CD14-positive monocyte (primary cell): ENCODE results near the gene ZMYM5. TPM values are rescaled to one million over a fixed set of nuclear protein-coding genes. Genes with fewer than 3 reads are reported as not detected.

Experiments
- DNase-seq, 3 donors: peaks; one replicate each; pipeline ENCODE4 v3.0.0-alpha.2; 2011 to 2022
- H2AFZ ChIP-seq: 2 replicates; pipeline ENCODE4 v1.6.0; 2012; ENCODE audit warnings: mild to moderate bottlenecking, low read depth, low read length, inconsistent platforms; ENCODE audit not compliant: insufficient read depth, poor library complexity, severe bottlenecking
- H3K27ac ChIP-seq, 2 donors: 1 replicate in 1 of 2; 2 replicates in 1 of 2; pipeline ENCODE4 v1.5.1; 2012 to 2013; ENCODE audit warnings: low read length in 2 of 2, control low read depth in 1 of 2, inconsistent platforms in 1 of 2, low read depth in 1 of 2, mild to moderate bottlenecking in 1 of 2
- H3K27me3 ChIP-seq, 2 donors: one replicate each; pipeline versions ENCODE4 v1.6.0 to v1.6.1; 2011 to 2013; ENCODE audit warnings: low read length in 2 of 2; ENCODE audit not compliant: control insufficient read depth in 2 of 2, insufficient read depth in 2 of 2
- H3K36me3 ChIP-seq, 2 donors: replicated peaks in 1 of 2; 1 replicate in 1 of 2; 2 replicates in 1 of 2; pipeline versions ENCODE4 v1.5.1 to v1.6.1; 2012 to 2013; ENCODE audit warnings: low read length in 2 of 2, control low read depth in 1 of 2, inconsistent platforms in 1 of 2, mild to moderate bottlenecking in 1 of 2; ENCODE audit not compliant: insufficient read depth in 2 of 2, control insufficient read depth in 1 of 2
- H3K4me1 ChIP-seq, 2 donors: 1 replicate in 1 of 2; 2 replicates in 1 of 2; pipeline versions ENCODE4 v1.5.1 to v1.6.1; 2012 to 2013; ENCODE audit warnings: low read length in 2 of 2, control low read depth in 1 of 2, inconsistent platforms in 1 of 2, mild to moderate bottlenecking in 1 of 2, moderate library complexity in 1 of 2; ENCODE audit not compliant: insufficient read depth in 2 of 2, control insufficient read depth in 1 of 2
- H3K4me2 ChIP-seq: replicated peaks from 2 replicates; pipeline ENCODE3; 2012; ENCODE audit warnings: low read length, moderate library complexity, mild to moderate bottlenecking; ENCODE audit not compliant: poor library complexity, severe bottlenecking; ENCODE audit errors: extremely low read depth
- H3K4me3 ChIP-seq, 3 experiments: fragments of 200-600 bp in 1 of 3; sonication (generic) in 1 of 3; replicated peaks in 1 of 3; 1 replicate in 2 of 3; 2 replicates in 1 of 3; pipeline ENCODE4 v1.5.1; 2011 to 2013; ENCODE audit warnings: low read length in 3 of 3, mild to moderate bottlenecking in 3 of 3, control low read depth in 2 of 3, low read depth in 2 of 3, inconsistent platforms in 1 of 3, moderate library complexity in 1 of 3
- H3K79me2 ChIP-seq: 2 replicates; pipeline ENCODE4 v1.6.0; 2012; ENCODE audit warnings: mild to moderate bottlenecking, control low read depth, inconsistent platforms, low read length, moderate library complexity; ENCODE audit not compliant: insufficient read depth
- H3K9ac ChIP-seq: 2 replicates; pipeline ENCODE4 v1.6.0; 2017; ENCODE audit warnings: low read length, mild to moderate bottlenecking; ENCODE audit not compliant: insufficient read depth, poor library complexity, severe bottlenecking
- H3K9me3 ChIP-seq, 2 donors: replicated peaks in 1 of 2; 1 replicate in 1 of 2; 2 replicates in 1 of 2; pipeline versions ENCODE4 v1.5.1 to v1.6.1; 2012 to 2013; ENCODE audit warnings: low read length in 2 of 2, control low read depth in 1 of 2; ENCODE audit not compliant: control insufficient read depth in 1 of 2, insufficient read depth in 1 of 2
- H4K20me1 ChIP-seq: 2 replicates; pipeline ENCODE4 v1.6.0; 2012; ENCODE audit warnings: mild to moderate bottlenecking, low read length, control low read depth, moderate library complexity; ENCODE audit not compliant: insufficient read depth
- H3K27ac Mint-ChIP-seq, 7 donors: one replicate each; pipeline ENCODE4 v1.8.0; 2020; ENCODE audit warnings: mild to moderate bottlenecking in 7 of 7, mixed read lengths in 7 of 7, moderate library complexity in 6 of 7, inconsistent platforms in 2 of 7
- H3K27me3 Mint-ChIP-seq, 3 donors: one replicate each; pipeline ENCODE4 v1.8.0; 2021 to 2022; ENCODE audit warnings: low read depth in 3 of 3, mild to moderate bottlenecking in 3 of 3, mixed read lengths in 3 of 3, moderate library complexity in 3 of 3, inconsistent platforms in 1 of 3
- H3K36me3 Mint-ChIP-seq, 2 donors: one replicate each; pipeline ENCODE4 v1.8.0; 2020; ENCODE audit warnings: mixed read lengths in 2 of 2, inconsistent platforms in 1 of 2, mild to moderate bottlenecking in 1 of 2
- H3K4me1 Mint-ChIP-seq: one replicate; pipeline ENCODE4 v1.8.0; 2020; ENCODE audit warnings: mild to moderate bottlenecking, mixed read lengths
- H3K4me3 Mint-ChIP-seq, 2 donors: one replicate each; pipeline ENCODE4 v1.8.0; 2020; ENCODE audit warnings: mild to moderate bottlenecking in 2 of 2, mixed read lengths in 2 of 2, moderate library complexity in 1 of 2
- H3K9me3 Mint-ChIP-seq, 7 donors: one replicate each; pipeline ENCODE4 v1.8.0; 2020 to 2022; ENCODE audit warnings: mixed read lengths in 7 of 7, mild to moderate bottlenecking in 6 of 7, moderate library complexity in 6 of 7, inconsistent platforms in 2 of 7
- WGBS: methylation state at CpG from one replicate; pipeline ENCODE4 v1.1.5; 2013; ENCODE audit warnings: missing lambda C conversion rate; ENCODE audit not compliant: insufficient coverage; 5-methylcytosine and 5-hydroxymethylcytosine counted together
- intact Hi-C, 2 donors: fragments of 100-400 bp; cut with micrococcal nuclease; formaldehyde crosslinking; loops; one replicate each; pipeline versions ENCODE4 v1.15.0 to v1.15.1; 2023
- polyA plus RNA-seq, 3 donors: library from polyadenylated mRNA; depleted of rRNA in 1 of 3; unstranded in 2 of 3; stranded (reverse) in 1 of 3; fragments of 300-500 nt in 2 of 3; fragments of >200 nt in 1 of 3; fragmentation: Illumina TruSeq in 2 of 3; gene quantifications; 1 replicate in 2 of 3; 2 replicates in 1 of 3; pipeline ENCODE4 v1.2.3, GENCODE V29; 2012 to 2021
- TF ChIP-seq, protein P1 (sequence below): fragments of 200-600 bp; IDR thresholded peaks from one replicate; pipeline ENCODE4 v1.8.0; 2022; ENCODE audit warnings: antibody characterized with exemption, mild to moderate bottlenecking

Gene ZMYM5
- polyA plus RNA-seq, 3 donors = 11.1 to 13.2 (median 11.1) TPM

GRCh38 chr13:19818223-19818842 is 45.1 kb downstream of the ZMYM5 start:
- Histone ChIP-seq H4K20me1 (no peaks in the 10 kb centered on the region), H3K9ac (no peak overlapping the region), H3K4me3 (no peak overlapping the region), H2AFZ (no peak overlapping the region), H3K27ac (no peak overlapping the region), H3K27me3 (no peaks in the 10 kb centered on the region), H3K36me3 (peaks cover 22 to 35% of the 10 kb centered on the region in 2 donors), H3K4me1 (no peaks in the 10 kb centered on the region), H3K79me2 (no peaks in the 10 kb centered on the region), H3K9me3 (no peaks in the 10 kb centered on the region), H3K4me2 (no peak overlapping the region)
- DNase-seq = peak; percentile 18 to 28 (median 20)
- peaks cover 29 to 63% of the 10 kb centered on the region in 2 donors for H3K36me3 Mint-ChIP-seq
- H3K27ac Mint-ChIP-seq = peak overlapping the region in 1 of 7 donors; percentile 10
- TF ChIP-seq, protein P1, sequence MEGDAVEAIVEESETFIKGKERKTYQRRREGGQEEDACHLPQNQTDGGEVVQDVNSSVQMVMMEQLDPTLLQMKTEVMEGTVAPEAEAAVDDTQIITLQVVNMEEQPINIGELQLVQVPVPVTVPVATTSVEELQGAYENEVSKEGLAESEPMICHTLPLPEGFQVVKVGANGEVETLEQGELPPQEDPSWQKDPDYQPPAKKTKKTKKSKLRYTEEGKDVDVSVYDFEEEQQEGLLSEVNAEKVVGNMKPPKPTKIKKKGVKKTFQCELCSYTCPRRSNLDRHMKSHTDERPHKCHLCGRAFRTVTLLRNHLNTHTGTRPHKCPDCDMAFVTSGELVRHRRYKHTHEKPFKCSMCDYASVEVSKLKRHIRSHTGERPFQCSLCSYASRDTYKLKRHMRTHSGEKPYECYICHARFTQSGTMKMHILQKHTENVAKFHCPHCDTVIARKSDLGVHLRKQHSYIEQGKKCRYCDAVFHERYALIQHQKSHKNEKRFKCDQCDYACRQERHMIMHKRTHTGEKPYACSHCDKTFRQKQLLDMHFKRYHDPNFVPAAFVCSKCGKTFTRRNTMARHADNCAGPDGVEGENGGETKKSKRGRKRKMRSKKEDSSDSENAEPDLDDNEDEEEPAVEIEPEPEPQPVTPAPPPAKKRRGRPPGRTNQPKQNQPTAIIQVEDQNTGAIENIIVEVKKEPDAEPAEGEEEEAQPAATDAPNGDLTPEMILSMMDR = peak; percentile 73
- 92% methylated on average over 22 of the region's 27 CpGs for WGBS
- H3K9me3 Mint-ChIP-seq = peaks cover 0 to 10% (median 2%) of the 10 kb centered on the region in 7 donors
- intact Hi-C loops = no loop called here
- H3K4me3 Mint-ChIP-seq = no peak overlapping the region
- H3K27me3 Mint-ChIP-seq = no peaks in the 10 kb centered on the region
- no peaks in the 10 kb centered on the region for H3K4me1 Mint-ChIP-seq

DNA sequence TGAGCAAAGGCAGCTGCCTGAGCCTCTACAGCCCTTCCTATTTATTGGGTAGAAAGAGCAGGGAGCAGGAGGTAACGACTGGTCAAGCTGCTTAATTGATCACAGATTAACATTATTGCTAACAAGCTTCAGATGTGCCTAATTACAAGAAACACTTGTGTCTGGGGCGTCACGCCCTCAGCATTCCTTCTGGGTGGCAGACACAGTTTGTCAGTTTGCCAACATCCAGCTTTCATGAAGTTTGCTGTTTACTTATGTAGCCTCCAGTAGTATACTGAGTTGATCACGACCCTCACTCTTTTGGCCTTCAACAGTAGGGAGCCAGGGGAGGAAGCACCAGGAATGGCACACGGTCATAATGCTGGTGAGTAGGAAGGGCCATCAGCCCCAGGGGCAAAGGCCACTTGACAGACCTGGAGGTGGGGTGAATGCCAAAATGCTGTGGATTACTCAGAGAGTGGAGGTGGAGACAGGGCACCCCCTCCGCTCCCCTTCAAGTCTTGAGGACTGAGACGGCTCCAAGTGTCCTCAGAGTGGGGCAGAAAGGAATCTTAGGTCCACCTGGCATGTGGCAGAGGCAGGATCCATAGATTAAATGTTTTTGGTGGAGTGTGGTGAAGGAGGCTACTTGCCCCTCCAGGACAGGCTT is 45.8 kb downstream of the ZMYM5 start:
- Histone ChIP-seq H4K20me1 (no peaks in the 10 kb centered on the region), H3K9ac (no peak overlapping the region), H3K36me3 (peaks cover 16 to 31% of the 10 kb centered on the region in 2 donors), H3K27me3 (no peaks in the 10 kb centered on the region), H3K27ac (no peak overlapping the region), H3K79me2 (no peaks in the 10 kb centered on the region), H3K9me3 (no peaks in the 10 kb centered on the region), H2AFZ (no peak overlapping the region), H3K4me1 (no peaks in the 10 kb centered on the region), H3K4me3 (no peak overlapping the region), H3K4me2 (no peak overlapping the region)
- H3K27ac Mint-ChIP-seq = peak overlapping the region in 4 of 7 donors; percentile 10 to 50 (median 34)
- TF ChIP-seq, protein P1 = no peak
- intact Hi-C loops = no loop called here
- no peak for DNase-seq
- H3K27me3 Mint-ChIP-seq = no peaks in the 10 kb centered on the region
- 100% methylated on average over 4 of the region's 7 CpGs for WGBS
- no peaks in the 10 kb centered on the region for H3K4me1 Mint-ChIP-seq
- H3K4me3 Mint-ChIP-seq = no peak overlapping the region
- H3K9me3 Mint-ChIP-seq = peaks cover 0 to 10% (median 2%) of the 10 kb centered on the region in 7 donors
- H3K36me3 Mint-ChIP-seq = peaks cover 25 to 59% of the 10 kb centered on the region in 2 donors
